Occipital lobe (tissue), 2 donors: Measurements from ENCODE around the gene GABPA. TPM values are rescaled to one million over a fixed set of nuclear protein-coding genes. Genes with fewer than 3 reads are reported as not detected.

Source experiments
- DNase-seq: peaks from one replicate; lab custom pipeline; 2025; lab: John Stamatoyannopoulos, UW
- total RNA-seq: library from RNA; depleted of rRNA; stranded (reverse); fragments of >200 nt; gene quantifications from one replicate; pipeline ENCODE4 v1.2.3, GENCODE V29; 2014

Gene GABPA
- total RNA-seq, 1 donor from 2014 or later: 50.8 TPM

- no peak for DNase-seq
Measured at GRCh38 chr21:25809013-25809412, 74.2 kb downstream of the GABPA start.

- no peak for DNase-seq
Measured at GRCh38 chr21:25811186-25811585, 76.4 kb downstream of the GABPA start.

GRCh38 chr21:25813917-25814316 is 79.1 kb downstream of the GABPA start:
- no peak for DNase-seq

GRCh38 chr21:25818121-25818520 is 83.3 kb downstream of the GABPA start:
- no peak for DNase-seq

GRCh38 chr21:25818551-25818950 is 83.8 kb downstream of the GABPA start:
- DNase-seq: no peak

Other genes starting within 250 kb of the GABPA start
- 32.3 TPM for gene MRPL39, start 127.5 kb upstream of the GABPA start, total RNA-seq
- gene JAM2, start 95.7 kb upstream of the GABPA start, total RNA-seq: 22.3 TPM
- 53.3 TPM for gene ATP5PF, start 68 bp upstream of the GABPA start, total RNA-seq